ENCODE results near the gene TSPAN9. TPM values are rescaled to one million over a fixed set of nuclear protein-coding genes. Genes with fewer than 3 reads are reported as not detected.

TSPAN9 gene
- total RNA-seq, 1 donor: 0.54 TPM

DNA sequence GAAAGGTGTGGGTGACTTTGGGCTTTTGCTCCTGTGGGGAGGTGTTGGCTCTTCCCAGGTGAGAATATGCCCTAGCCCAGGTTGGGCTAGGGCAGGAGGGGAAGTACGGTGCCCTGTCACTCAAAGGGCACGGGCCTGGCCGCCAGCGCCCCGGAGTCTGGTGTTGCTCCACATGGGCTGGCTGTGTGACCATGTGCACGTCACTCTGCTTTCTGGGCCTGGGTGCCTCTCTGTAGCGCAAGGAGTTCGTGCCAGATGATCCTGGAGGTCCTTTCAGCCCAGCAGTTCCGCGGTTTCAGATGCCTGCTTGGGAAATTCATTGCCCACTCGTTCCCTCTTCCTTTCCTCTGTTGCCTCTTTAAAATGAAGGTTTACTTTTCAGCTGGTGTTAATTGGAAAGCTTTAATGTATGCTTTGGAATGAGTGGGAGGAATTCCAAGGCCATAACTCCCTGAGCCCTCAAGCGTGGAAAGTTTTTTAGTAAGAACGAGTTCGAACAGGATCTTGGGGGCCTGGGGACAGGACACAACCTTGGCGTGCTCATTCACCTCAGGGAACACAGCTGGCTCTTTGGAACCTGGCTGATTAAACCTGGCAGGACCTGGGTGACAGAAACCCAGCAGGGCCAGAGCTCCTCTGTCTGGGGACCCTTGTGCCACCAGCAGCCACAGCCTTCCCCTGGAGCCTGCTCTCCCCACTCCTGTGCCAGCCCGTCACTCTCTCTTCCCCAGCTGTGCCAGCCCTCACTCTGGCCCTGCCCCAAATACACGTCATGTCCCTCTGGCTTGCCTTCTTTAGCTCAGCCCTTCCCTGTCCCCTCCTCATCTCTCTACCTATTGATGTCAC is 42.8 kb downstream of the TSPAN9 start:
- no peak for DNase-seq (ENCODE audit: low read depth in 2 of 3, low spot score in 2 of 3)

DNA sequence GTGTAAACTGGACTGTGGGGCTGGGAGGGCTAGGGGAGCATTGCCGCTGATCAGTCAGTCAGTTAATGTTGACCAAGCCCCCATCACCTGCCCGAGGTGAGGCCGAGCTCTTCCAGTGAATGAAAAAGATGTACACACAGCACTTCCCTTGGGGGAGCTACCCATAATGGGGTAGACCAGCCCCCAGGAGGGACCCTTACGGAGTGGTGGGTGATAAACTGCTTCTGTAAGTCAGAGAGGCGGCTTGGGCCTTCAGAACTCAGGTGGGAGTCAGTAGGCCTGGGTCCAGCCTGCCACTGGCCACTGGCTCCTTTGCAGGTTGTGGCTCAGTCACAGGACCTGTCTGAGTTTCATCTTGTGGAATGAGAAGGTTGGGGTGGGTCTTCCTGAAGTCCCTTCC is 43.5 kb downstream of the TSPAN9 start:
- DNase-seq (ENCODE audit: low read depth in 2 of 3, low spot score in 2 of 3): no peak

DNA sequence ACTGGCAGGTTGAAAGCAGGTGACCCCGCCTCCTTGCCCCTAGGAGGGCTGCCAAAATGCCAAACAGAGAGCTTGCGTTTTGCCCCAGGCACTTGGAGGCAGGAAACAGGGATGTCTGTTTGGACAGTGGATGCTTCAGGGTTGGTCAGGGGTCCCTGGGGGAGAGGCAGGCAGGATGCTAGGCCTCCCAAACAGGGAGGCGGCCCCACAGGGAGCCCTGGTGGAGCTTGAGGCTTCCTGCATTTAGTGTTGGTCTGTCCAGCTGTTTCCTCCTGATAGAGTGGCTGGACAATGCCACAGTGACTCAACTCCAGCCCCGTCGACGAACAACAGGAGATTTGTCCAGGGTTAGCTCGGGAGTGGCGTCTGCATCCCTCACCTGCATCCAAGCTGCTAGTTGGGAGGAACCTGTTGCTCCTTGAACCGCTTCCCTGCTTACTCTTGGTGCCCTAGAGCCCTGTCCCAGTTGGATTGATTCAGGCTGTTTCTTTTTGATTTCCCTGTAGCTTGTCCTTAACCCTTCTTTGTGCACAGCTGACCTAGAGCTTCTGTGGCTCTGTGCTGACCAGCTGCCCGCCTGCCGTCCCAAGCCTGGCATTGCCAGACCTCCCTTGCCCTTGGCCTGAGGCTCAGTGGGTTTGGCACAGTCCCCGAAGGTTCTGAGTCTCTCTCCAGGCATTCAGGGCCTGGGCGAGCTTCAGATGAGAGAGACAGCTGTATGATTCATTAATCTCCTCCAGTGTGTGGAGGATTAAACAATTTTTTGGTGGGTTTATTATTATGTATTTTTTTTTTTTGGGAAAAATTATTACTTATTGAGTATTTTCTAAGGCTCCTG is 45.9 kb downstream of the TSPAN9 start:
- peak in 2 of 3 donors; percentile 17 to 28 for DNase-seq (ENCODE audit: low read depth in 2 of 3, low spot score in 2 of 3)

DNA sequence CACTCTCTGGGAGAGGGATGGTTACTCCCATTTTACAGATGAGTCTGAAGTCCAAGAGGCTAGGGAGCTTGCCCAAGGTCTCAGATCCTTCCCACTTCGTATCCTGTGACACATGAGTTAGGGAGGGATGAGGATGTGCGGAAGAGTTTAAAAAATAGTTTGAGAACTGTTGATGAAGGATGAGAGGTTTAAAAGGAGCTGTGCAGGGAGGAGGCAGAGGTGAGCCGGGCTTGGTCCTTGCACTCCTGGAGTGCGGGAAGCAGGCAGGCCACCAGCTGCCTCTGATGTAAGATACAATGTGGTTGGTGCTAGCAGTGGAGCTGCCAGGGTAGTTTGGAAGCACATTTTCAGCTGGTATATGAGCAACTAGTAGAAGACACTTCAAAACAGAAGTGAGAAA is 46.5 kb downstream of the TSPAN9 start:
- no peak for DNase-seq (ENCODE audit: low read depth in 2 of 3, low spot score in 2 of 3)

DNA sequence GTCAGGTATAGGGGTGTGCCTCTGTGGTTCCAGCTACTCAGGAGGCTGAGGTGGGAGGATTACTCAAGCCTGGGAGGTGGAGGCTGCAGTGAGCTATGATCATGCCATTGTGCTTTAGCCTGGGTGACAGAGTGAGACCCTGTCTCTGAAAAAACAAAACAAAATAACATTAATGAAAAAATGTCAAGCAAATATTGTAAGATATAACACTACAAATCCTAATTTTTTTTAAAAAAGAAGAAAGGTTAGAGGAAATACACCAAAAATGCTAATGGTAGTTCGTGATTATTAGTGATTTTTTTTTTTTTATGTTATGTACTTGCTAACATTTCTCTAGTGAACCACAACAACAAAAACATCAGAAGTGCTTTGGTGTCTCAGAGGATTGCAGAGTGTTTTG is 47.7 kb downstream of the TSPAN9 start:
- no peak for DNase-seq (ENCODE audit: low read depth in 2 of 3, low spot score in 2 of 3)

DNA sequence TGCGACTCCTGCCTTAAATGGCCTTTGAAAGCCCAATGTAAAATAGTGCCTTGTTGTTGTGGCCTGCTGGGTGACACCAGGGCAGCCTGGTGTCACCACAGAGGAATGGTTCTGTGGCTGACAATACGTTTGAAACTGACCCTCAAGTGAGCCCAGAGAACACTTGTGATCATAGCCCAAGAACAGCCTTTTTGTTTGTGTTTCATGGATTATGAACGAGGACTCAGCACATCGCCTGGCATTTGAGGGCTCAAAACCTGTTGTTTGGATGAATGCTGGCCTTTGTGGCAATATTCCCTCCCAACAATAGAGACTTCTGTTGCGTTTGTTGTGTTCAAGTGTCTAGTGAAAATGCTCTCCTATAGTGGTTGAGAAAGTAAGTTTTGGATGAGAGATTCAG is 48.5 kb downstream of the TSPAN9 start:
- no peak for DNase-seq (ENCODE audit: low read depth in 2 of 3, low spot score in 2 of 3)

DNA sequence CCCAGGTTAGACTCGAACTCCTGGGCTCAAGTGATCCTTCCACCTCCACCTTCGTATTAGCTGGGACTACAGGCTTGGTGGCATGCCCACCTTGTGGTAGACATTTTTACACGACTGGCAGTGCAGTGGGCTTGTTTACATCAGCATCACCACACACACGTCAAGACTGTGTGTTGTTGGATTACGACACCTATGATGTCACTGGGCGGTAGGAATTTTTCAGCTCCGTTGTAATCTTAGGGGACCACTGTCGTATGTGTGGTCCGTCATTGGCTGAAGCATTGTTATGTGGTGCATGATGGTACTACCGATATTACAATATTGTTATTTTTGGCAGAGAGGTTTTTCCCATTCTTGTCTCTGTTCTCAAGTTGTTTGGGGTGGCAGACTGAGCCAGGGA is 50.7 kb downstream of the TSPAN9 start:
- no peak for DNase-seq (ENCODE audit: low read depth in 2 of 3, low spot score in 2 of 3)

DNA sequence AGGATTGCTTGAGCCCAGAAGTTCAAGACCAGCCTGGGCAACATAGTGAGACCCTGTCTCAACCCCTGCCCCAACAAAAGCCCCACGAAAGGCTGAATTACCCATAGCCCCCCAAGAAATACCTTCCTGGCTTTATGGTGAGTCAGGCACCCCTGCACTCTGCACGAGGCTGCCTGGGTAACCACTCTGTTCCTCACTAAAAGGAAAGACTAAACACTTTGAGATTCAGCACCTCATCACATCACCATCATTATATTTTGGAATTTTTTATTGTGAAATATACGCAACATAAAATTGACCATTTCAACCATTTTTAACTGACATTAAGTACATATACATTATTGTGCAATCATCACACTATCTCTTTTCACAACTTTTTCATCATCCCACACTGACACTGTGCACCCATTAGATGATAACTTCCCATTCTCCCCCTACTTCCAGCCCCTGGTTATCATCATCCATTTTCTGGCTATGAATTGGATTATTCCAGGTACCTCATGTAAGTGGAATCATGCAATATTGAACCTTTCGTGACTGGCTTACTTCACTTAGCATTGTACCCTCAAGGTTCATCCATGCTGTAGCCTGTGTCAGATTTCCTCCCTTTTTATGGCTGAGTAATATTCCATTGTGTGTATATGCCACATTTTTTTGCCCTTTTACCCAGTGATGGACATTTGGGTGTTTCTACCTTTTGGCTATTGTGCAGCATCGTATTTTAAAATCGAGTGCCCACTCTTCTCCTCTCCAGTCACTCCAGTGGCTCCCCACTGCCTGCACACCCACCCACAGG is 51.5 kb downstream of the TSPAN9 start:
- no peak for DNase-seq (ENCODE audit: low read depth in 2 of 3, low spot score in 2 of 3)

DNA sequence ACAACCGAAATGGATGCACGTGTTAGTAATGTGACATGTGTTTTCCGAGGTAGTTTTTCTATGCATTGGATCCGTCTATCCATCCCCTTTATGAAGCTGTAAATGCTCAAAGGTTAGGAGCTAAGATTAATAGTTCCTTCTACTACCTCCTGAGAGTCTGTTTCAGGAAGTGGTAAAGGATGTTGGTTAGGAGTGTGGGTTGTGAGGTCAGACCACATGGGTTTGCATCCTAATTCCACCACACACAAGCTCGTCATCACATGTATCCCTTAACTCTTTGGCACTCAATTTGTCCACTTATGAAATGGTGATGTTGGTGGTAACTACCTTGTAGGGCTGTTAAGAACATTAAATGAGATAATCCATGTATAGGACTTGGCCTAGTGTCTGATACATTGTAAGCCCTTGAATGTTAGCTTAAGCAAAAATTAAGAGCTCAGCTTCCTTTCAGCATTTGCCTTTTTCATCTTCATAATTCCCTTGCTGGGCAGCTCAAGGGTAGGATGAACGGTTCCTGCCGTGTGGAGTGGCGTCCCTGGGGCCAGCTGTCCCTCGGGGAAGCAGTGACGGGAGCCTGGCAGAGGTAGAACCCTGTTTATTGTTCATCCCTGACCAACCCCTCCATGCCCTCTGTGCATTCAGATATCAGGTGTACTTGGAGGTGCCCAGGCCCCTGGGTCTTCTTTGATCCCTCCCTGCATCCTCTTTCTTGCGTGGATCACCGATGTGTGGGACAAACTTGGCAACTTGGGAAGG is 52.3 kb downstream of the TSPAN9 start:
- DNase-seq (ENCODE audit: low read depth in 2 of 3, low spot score in 2 of 3): peak in 2 of 3 donors; percentile 77 to 79

DNA sequence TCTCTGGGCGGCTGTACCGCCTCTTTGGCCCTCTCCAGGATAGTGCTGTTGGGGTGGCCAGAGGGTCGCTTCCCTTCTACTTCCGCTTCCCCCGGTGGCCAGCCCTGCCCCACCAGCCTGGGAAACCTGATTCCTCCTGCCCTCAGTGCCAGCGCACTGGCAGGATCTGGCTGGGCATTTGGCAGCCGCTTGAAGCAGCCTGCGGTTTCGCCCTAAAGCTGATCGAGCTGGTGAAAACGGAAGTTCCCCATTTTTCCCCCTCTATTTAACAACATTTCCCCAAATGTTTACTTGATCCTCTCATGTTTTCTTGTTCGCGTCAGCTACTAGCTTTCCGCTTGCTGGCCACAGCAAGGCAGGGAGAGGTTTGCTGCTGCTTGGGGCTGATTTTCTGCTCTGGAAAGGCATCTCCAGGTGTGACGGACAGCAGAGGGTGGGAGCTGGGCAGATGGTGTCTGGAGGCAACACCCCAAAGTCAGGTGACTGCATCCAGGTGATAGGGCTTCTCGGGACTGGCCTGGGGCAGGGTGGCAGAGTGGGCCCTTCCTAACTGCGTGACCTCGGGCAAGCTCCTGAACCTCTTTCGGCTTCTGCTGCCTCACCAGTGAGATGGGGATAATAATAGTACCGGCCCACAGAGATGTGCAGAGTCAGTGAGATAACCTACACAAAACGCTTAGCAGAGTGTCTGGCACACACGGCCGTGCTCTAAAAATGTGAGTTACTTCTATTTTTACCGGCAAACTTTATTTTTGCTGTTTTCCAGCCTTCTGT is 53.1 kb downstream of the TSPAN9 start:
- DNase-seq (ENCODE audit: low read depth in 2 of 3, low spot score in 2 of 3): peak in 2 of 3 donors; percentile 32 to 53

DNA sequence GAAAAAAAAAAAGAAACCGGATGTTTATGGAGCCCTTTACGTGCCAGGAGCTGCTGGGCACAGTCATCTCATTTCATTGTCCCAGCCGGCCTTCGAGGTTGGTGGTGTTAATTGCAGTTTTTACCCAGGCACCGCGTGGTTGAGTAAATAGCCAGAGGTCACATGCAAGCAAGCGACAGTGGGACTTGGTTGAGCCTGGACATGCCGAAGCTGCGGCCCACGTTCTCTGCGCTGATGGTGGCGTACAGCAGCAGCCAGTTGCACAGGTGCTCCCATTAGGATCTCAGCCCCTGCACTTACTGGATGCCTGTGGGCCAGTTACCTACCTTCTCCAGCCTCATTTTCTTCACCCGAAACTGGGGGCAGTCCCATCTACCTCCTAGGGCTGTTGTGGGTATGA is 54.0 kb downstream of the TSPAN9 start:
- DNase-seq (ENCODE audit: low read depth in 2 of 3, low spot score in 2 of 3): no peak

DNA sequence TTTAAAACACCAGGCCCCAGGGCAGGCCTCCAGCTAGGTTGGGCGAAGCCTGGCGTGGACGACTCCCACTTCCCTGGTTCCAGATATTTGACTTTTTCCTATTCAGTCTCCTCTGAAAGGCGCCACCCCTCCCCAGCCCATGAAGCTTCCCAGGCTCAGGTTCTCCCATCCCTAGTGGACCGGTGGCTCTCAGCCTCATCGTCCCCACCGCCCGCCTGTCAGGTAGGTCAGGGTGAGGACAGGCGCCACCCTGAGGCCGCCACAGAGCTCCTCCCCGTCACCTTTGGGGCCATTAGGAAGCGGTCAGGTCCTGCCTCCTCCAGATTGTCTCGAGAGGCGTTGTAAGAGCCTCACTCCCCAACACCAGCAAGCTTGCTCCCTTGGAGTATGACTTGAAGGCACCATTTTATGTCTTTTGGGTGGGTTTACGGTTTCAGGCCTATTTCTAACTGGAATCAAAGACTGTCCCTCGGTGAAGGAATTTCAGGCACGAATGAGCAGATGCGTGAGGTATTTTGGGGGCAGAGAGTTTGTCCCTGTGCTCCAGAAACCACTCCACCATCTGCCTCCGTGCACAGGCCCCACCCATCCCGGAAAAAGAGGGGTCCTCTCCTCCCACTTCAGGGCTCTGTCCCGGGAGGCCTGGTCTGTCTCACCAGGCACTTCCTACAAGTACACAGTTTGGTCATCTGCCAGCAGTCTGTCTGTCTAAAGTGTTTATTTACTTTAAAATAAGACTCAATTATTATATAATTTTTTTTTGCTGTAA is 55.6 kb downstream of the TSPAN9 start:
- DNase-seq (ENCODE audit: low read depth in 2 of 3, low spot score in 2 of 3): no peak

DNA sequence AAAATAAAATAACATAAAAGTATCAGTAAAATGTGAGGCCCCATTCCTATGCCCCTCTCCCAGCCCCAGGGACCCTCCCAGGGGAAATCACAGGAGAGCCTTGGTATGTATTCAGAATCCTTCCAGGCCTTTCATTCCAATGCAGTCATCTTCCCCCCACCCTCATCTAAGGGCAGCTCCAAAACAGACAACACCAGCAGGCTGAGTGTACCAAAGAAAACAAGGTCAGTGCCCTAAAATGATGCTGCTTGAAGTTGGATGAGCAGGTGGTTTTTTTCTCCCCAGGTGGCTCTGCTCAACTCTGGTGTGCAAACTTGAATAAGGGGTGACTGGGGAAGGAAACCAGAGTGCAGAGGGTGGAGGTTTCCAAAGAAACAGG is 56.2 kb downstream of the TSPAN9 start:
- no peak for DNase-seq (ENCODE audit: low read depth in 2 of 3, low spot score in 2 of 3)

DNA sequence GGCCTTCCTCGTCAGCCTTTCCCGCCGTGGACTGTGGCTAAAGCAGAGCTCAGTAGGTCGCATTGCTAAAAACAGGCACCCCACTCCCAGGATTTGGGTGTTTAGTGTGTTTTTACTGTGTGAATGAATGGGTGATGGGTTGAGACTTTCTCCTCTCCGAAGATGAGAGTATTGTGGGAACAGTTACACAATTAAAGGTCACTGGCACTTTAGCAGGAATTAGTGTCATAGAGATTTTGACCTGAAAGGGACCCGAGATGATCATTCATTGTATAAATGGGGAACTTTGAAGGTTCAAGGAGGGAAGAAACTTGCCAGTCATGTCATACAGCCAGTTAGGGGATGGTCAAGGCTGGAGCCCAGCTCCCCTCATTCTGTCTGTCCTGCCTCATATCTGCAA is 56.9 kb downstream of the TSPAN9 start:
- no peak for DNase-seq (ENCODE audit: low read depth in 2 of 3, low spot score in 2 of 3)

DNA sequence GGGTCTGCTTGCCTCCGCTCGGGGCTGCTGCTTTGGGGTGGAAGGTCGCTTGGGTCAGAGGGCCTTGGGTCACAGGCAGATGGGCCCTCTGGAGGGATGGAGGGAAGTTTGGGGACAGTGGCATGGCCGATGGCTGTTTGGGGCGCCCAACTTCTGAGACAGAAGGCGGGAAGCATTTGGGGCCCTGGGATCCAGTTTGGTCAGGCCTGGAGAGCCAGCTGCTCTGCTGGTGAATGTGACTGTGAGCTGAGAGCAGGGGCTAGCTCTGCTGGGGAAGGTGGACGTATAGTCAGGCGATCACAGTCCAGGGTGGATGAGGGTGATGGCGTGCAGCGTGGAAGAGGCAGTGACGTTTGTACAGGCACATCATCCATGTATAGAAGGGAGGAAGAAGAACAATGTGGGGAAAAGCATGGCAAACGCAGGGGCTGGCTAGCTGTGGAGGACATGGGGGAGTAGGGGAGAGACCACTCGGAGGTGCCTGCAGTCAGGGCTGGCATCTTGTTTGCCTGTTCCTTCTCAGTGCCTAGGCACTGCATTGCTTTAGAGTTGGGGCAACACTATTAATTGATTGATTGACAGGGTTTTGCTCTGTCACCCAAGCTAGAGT is 57.5 kb downstream of the TSPAN9 start:
- DNase-seq (ENCODE audit: low read depth in 2 of 3, low spot score in 2 of 3): no peak

DNA sequence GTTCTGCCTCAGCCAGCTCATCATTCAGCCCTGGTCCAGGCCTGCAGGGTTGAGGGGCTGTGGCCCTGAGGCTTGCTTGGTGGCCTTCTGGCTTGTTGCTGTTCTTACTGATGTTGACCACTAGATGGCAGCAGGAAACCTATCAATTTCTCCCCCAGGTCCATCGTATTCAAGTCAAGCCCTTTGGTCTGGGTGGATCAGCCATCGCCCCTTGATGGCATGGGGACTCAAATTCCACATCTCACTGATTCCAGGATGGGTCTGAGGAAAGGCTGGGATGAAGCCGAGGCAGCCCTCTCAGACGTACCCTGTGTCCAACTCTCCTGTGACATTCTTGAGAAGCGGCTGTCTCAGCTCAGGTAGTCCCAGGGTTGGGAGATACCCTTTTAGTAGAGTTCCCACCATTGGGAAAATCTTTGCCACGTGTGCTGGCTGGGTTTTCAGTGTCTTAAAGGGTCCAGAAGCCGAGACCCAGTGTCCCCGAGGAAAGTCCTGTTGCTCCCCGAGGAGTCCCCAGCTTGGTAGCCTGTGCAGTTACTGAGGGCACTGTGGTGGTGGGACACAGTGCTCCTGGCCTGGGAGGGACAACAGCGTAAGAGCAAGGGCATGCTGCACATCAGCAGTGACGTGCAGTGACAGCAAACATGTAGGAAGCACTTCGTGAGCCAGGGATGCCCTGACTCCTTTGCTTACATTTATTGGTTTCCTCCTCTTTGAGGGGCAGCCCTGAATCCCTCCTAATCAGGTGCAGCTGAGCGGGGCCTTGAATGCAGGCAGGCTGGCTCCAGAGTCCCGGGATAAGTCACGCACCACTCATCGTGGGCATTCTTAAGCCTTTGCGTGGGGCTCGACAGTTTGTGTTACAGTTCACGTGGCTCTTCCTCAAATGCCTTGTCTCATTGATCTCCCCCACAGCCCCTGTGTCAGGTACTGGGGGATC is 58.6 kb downstream of the TSPAN9 start:
- DNase-seq (ENCODE audit: low read depth in 2 of 3, low spot score in 2 of 3): peak; percentile 29 to 85 (median 72)

DNA sequence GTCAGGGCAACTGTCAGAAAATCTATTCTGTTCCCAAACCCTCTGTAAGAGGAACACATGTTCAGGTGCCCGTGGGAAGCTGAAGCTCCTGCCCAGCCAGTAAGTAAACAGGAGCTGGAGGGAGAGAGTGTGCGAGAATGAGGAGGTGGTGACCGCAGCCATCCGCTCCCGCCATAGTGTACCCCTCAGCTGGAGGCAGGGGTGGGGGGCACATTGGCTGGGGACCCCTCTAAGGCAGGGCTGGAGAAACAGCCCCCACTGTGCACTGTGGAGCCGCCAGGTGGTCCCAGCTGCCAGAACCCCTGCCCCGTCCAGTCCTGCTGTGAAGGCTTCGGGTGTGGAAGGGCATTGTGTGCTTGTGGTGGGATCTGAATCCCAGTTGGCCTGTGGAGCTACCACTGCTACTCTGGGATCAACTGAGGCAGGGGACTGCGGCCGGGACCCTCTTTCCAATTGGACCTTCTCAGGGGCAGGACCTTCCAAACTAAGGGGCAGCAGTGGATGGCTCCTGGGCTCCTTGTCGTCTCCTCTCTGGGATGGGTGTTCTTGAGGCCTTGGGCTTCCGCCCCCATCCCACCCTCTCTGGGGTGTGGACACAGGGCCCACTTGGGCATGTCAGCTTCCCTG is 59.6 kb downstream of the TSPAN9 start:
- DNase-seq (ENCODE audit: low read depth in 2 of 3, low spot score in 2 of 3): no peak

Data from hematopoietic multipotent progenitor cell (in vitro differentiated cells).